CD4-positive, alpha-beta T cell treated with Interleukin-17A for 1 hour (primary cell): ENCODE results near the gene IKZF3.
"Not testable (repeated sequence)": the region's sequence is repeated elsewhere in the genome, so short reads cannot be mapped to it uniquely, and the experiment has no call there.

ENCODE experiments used
- DNase-seq: peaks from one replicate; pipeline ENCODE4 v3.0.0-alpha.2; 2020

The IKZF3 gene

DNA sequence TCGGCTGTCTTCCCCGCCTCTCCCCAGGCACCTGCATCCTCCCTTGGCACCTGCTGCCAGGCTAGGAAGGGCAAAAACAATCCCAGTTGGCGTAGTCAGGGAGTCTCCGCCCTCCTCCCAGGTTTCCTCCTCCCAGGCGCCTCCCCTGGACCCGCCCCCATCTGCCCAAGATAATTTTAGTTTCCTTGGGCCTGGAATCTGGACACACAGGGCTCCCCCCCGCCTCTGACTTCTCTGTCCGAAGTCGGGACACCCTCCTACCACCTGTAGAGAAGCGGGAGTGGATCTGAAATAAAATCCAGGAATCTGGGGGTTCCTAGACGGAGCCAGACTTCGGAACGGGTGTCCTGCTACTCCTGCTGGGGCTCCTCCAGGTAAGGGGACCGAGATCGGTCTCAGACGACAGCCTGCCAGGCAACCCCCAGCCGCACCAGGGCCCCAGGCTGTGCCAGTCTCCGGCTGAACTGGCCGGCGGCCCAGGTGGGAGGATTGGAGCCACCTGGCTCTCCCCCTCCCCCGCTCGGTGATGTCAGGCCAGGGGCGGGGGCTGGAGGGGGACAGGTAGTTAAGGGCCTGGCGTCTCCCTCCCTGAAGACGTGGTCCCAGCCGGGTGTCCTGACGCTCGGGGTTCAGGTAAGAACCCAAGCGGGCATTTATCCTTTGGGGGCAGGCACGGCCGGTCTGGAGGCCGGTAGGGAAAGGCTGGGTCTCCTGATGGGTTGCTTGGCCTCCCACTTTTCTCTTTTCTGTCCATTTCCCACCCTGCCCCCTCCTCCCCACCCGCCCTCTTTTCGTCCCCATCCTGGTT is 126.1 kb downstream of the IKZF3 start, which contains the start of gene GRB7:
GRB7 (plus strand) TSS at position 179 of the 808 bp plus-strand sequence. CDS start 4,364 bp downstream, outside the sequence.
- no peak for DNase-seq

GRCh38 chr17:39737206-39737759 is 126.8 kb downstream of the IKZF3 start:
- no peak for DNase-seq

DNA sequence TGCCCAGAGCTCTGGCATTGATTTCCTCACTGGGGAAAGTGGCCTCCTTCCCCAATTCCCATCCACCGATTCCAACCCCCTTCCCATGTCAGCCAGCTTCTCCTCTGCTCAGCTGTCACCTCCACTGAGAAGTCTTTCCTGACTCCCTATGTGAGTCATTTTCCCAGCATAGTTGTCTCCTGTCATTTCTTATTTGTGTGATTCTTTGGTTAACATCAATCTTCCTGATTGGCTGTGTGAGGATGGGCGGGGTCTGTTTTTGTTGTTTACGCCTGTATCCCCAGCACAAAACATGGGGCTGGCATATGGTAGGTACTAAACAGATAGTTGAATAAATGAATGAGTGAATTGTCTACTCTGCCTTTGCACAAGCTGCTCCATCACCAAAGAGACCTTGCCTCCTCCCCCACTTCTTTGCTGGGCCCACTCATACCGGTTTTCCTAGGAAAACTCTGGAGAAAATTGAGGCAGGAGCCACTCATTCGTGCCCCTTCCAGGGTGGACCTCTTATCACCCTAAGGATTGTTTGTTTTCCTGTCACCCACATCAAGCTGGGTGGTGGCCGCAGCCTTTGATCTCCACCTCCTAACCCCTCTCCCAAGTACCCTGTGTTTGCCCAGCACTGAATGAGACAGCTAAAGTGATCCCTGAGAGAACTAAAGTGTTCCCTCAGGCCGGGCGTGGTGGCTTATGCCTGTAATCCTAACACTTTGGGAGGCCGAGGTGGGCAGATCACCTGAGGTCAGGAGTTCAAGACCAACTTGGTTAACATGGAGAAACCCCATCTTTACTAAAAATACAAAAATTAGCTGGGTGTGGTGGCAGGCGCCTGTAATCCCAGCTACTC is 127.6 kb downstream of the IKZF3 start:
- DNase-seq = no peak

DNA sequence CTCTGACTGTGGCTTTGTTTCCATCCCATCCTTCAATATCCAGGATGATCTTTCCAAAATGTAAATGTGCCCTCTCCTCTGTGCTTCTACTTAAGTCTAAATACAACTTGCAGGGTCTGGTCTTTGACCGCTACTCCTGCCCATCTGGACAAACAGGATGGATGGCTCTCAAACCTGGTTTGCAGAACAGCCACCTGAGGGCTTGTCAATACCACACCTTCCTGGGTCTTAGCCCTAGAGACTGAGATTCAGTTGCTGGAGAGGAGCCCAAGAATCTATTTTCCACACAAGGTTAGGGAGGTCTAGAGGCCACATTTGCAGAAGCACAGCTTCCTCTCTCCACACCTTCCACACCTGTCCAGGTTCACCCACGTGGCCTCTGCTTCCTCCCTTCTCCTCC is 128.2 kb downstream of the IKZF3 start:
- DNase-seq = no peak

DNA sequence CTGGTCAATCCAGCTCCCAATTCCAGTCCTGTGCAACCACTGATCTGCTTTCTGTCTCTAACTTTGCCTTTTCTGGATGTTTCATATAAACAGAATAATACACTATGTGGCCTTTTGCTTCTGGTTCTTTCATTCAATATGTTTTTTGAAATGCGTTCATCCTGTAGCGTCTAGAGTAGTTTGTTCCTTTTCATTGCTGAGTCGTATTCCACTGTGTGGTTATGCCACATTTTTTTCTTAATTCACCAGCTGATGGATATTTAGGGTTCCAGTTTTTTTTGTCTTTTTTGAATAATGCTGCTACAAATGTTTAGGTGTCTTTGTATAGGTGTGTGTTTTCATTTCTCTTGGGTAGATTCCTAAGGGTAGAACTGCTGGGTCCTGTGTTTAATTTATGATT is 131.5 kb downstream of the IKZF3 start:
- no peak for DNase-seq

DNA sequence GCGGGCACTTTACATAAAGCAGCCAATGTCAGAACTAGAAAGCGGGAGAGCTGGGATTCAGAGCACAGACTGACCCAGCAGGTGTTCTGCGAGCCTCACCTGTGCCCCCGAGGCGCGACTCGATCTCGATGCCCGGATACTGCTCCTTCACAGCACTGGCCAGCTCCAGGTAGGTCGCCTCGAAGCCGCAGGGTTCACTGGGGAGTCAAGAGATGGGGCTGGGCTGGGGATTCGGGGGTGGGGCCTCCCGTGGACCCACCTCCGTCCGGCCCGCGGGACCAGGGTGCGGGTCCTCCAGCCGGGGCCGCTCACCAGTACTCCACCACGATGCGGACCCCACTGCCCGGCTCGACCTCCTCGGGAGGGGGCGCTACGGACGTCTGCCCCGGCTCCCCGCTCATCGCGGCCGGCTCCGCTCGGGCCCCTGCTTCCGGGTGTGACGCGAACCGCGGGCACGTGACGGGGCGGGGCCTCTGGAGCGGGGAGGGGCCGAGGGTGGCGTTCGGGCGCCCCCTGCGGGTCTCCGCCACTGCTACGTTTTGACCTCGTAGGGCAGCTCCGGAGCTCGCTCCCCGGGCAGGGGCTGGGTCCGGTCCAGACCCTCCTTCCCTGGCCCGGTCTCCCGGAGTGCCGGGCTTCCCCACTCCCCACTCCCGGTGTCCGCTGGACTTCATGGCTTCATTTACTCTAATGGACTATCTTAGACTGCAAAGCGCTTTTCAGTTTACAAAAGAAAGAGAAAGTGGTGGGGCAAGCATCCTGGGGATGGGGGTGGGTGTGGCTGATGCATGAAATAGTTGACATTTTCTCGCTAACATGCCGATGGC is 133.8 kb downstream of the IKZF3 start, which contains the start of gene MIEN1:
MIEN1 (minus strand) TSS at position 438 of the 827 bp plus-strand sequence; CDS start at position 401, 37 bp downstream.
- peak; percentile 92 for DNase-seq

- no peak for DNase-seq
Measured at GRCh38 chr17:39729280-39729851, 134.7 kb downstream of the IKZF3 start.

DNA sequence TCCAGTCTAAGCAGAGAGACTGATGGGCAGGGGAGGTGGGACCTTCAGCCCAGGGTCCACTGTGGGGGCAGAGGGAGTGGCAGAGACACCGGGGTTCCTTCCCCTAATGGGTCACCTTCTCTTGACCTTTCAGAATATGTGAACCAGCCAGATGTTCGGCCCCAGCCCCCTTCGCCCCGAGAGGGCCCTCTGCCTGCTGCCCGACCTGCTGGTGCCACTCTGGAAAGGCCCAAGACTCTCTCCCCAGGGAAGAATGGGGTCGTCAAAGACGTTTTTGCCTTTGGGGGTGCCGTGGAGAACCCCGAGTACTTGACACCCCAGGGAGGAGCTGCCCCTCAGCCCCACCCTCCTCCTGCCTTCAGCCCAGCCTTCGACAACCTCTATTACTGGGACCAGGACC is 136.6 kb downstream of the IKZF3 start:
- DNase-seq = no peak

GRCh38 chr17:39726617-39727016 is 137.5 kb downstream of the IKZF3 start:
- DNase-seq = no peak

DNA sequence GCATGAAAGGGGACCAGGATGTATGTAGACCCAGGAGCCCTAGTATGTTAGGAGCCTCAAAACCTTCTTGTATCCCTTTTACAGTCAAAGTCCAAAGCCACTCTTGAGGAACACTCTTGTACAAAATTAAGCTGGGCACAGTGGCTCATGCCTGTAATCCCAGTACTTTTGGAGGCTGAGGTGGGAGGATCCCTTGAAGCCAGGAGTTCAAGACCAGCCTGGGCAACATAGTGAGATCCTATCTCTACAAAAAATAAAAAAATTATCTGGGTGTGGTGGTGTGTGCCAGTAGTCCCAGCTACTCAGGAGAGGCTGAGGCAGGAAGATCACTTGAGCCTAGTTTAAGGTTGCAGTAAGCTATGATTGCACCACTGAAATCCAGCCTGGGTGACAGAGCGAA is 138.2 kb downstream of the IKZF3 start:
- DNase-seq = not testable (repeated sequence)

DNA sequence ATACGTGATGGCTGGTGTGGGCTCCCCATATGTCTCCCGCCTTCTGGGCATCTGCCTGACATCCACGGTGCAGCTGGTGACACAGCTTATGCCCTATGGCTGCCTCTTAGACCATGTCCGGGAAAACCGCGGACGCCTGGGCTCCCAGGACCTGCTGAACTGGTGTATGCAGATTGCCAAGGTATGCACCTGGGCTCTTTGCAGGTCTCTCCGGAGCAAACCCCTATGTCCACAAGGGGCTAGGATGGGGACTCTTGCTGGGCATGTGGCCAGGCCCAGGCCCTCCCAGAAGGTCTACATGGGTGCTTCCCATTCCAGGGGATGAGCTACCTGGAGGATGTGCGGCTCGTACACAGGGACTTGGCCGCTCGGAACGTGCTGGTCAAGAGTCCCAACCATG is 139.4 kb downstream of the IKZF3 start:
- DNase-seq = no peak

- DNase-seq = no peak
Measured at GRCh38 chr17:39722965-39723848, 140.9 kb downstream of the IKZF3 start.

DNA sequence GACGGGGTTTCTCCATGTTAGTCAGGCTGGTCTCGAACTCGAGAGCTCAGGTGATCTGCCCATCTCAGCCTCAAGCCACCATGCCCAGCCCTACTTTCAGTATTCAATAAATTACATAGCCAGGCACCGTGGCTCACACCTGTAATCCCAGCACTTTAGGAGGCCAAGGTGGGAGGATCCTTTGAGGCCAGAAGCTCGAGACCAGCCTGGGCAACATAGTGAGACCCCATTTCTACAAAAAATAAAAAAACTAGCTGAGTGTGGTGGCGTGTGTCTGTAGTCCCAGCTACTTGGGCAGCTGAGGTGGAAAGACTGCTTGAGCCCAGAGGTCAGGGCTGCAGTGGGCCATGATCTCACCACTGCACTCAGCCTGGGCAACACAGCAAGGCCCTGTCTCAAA is 142.0 kb downstream of the IKZF3 start:
- no peak for DNase-seq

DNA sequence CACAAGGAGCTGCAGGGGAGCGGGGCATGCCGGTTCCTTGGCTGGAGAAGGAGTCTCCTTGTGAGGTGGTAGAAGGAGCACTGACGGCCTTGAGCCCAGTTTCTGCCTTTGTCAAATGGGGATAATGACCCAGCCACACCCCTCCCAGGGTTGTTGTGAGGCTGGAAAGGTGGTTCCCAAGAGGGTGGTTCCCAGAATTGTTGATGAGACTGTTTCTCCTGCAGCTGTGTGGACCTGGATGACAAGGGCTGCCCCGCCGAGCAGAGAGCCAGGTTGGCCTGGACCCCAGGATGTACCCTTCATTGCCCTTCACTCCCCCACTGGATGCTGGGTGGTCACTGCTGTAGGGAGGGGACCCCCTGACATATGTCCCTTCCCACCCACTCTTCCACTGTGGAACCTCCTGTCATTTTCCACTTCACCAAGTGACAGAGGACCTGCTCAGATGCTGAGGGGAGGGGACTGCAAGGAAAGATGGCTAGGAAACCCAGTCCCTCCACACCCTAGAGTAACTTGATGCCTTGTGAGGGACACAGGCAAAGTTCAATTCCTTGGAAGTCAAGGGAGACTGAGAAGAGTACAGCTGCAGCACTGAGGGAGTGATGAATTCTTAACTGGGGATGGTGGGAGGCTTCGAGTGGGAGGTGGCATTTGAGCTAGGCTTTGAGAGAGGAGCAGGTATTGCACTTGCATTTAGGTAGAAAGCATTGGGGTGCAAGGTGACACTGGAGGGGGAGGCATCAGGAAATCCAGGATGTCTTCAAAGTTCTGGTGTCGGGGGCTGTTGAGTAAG is 144.4 kb downstream of the IKZF3 start:
- DNase-seq = no peak

DNA sequence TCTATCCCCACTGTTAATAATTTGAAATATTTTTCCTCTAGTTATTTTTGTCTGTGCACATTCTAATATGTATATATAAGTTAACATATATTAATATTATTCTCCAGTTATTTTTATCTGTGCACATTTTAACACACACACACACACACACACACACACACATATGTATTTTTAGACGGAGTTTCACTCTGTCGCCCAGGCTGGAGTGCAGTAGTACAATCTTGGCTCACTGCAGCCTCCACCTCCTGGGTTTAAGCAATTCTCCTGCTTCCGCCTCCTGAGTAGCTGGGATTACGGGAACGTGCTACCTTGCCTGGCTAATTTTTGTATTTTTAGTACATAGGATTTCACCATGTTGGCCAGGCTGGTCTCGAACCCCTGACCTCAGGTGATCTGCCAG is 146.5 kb downstream of the IKZF3 start:
- DNase-seq = no peak

- no peak for DNase-seq
Measured at GRCh38 chr17:39716879-39717536, 147.1 kb downstream of the IKZF3 start.

DNA sequence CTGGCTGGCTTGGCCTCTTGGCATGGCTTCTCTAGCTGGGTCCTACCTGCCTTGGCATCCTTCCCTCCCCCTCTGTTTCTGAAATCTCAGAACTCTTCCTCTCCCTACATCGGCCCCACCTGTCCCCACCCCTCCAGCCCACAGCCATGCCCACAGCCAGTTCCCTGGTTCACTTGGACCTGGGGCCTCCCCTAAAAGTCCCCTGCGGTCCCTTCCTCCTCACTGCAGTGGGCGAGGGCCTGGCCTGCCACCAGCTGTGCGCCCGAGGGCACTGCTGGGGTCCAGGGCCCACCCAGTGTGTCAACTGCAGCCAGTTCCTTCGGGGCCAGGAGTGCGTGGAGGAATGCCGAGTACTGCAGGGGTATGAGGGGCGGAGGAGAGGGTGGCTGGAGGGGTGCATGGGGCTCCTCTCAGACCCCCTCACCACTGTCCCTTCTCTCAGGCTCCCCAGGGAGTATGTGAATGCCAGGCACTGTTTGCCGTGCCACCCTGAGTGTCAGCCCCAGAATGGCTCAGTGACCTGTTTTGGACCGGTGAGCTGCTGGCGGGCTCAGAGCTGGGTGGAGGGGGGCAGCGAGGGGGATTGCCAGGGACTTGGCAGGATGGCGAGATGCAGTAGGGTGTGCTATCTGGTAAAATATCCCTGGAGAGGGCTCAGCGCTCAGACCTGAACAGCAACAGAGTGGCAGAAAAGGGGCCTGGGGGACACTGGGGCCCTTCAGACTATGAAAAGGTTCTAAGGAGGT is 147.9 kb downstream of the IKZF3 start:
- no peak for DNase-seq

DNA sequence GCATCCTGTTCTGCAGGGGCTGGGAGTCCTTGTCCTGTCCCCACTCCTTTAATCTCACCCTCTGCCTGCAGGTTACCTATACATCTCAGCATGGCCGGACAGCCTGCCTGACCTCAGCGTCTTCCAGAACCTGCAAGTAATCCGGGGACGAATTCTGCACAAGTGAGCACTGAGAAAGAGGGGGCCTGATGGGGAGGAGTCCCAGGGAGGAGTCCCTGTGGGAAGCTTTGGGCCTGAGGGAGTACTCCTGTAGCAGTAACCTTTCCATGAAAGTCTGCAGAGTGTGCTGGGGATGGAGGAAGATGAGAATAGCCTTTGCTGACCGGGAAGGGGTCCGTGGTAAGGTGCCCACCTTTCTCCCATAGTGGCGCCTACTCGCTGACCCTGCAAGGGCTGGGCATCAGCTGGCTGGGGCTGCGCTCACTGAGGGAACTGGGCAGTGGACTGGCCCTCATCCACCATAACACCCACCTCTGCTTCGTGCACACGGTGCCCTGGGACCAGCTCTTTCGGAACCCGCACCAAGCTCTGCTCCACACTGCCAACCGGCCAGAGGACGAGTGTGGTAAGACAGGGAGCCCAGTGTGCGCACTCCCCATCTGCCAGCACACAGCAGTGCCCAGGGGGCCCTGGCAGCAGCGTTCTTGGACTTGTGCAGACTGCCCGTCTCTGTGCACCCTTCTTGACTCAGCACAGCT is 148.6 kb downstream of the IKZF3 start:
- DNase-seq = no peak
